SK-N-SH (cell line): Measurements from ENCODE around the gene PTPRD. TPM values are rescaled to one million over a fixed set of nuclear protein-coding genes. Genes with fewer than 3 reads are reported as not detected.

Experiments
- CTCF ChIA-PET: fragments of 300-600, 350-600 bp; formaldehyde crosslinking; extraction: SDS; loops from one replicate; lab custom pipeline; 2021; lab: Yijun Ruan, JAX
- POLR2A ChIA-PET: fragments of 350-600 bp; sonication (Branson Sonifier 250); formaldehyde crosslinking; extraction: SDS; loops from one replicate; lab custom pipeline; 2020; ENCODE audit warnings: antibody characterized with exemption, inconsistent platforms; lab: Yijun Ruan, JAX
- DNase-seq: peaks from one replicate; pipeline ENCODE4 v3.0.0; 2012
- H2AFZ ChIP-seq: fragments of 200-600 bp; sonication (generic); 2 replicates; pipeline ENCODE4 v1.8.1; 2016; ENCODE audit warnings: antibody characterized with exemption, mild to moderate bottlenecking, low read depth
- H3F3A ChIP-seq: fragments of 200-600 bp; sonication (generic); replicated peaks from 2 replicates; pipeline ENCODE3; 2016; ENCODE audit warnings: antibody characterized with exemption, mild to moderate bottlenecking; ENCODE audit not compliant: insufficient read depth
- H3K27ac ChIP-seq, 2 experiments: fragments of 200-500 bp in 1 of 2; fragments of 200-600 bp in 1 of 2; sonication (Bioruptor generic) in 1 of 2; sonication (generic), shearing (Covaris generic) in 1 of 2; 2 replicates each; pipeline versions ENCODE4 v1.5.1 to v1.6.1; 2014 to 2016; ENCODE audit warnings: low read depth in 2 of 2, inconsistent platforms in 1 of 2, low read length in 1 of 2, mild to moderate bottlenecking in 1 of 2, mixed read lengths in 1 of 2
- H3K27me3 ChIP-seq: fragments of 200-600 bp; sonication (generic), shearing (Covaris generic); 2 replicates; pipeline ENCODE4 v1.6.1; 2016; ENCODE audit warnings: mixed run types; ENCODE audit not compliant: insufficient read depth
- H3K36me3 ChIP-seq, 2 experiments: fragments of 200-500 bp in 1 of 2; fragments of 200-600 bp in 1 of 2; sonication (Bioruptor generic) in 1 of 2; sonication (generic) in 1 of 2; replicated peaks in 1 of 2; 2 replicates each; pipeline versions ENCODE3 to v1.5.1; 2014 to 2016; ENCODE audit warnings: low read length in 1 of 2, mild to moderate bottlenecking in 1 of 2; ENCODE audit not compliant: insufficient read depth in 2 of 2, control insufficient read depth in 1 of 2
- H3K4me1 ChIP-seq, 2 experiments: fragments of 200-500 bp in 1 of 2; fragments of 200-600 bp in 1 of 2; sonication (Bioruptor generic) in 1 of 2; sonication (generic), shearing (Covaris generic) in 1 of 2; 2 replicates each; pipeline versions ENCODE4 v1.5.1 to v1.6.1; 2014 to 2016; ENCODE audit warnings: low read depth in 1 of 2, low read length in 1 of 2, mixed run types in 1 of 2; ENCODE audit not compliant: insufficient read depth in 2 of 2, control insufficient read depth in 1 of 2
- H3K4me2 ChIP-seq: fragments of 200-600 bp; sonication (generic), shearing (Covaris generic); 2 replicates; pipeline ENCODE4 v1.6.1; 2017; ENCODE audit warnings: mixed run types
- H3K4me3 ChIP-seq, 2 experiments: fragments of 200-500 bp in 1 of 2; fragments of 200-600 bp in 1 of 2; sonication (Bioruptor generic) in 1 of 2; sonication (generic), shearing (Covaris generic) in 1 of 2; 2 replicates each; pipeline versions ENCODE4 v1.5.1 to v1.8.1; 2014 to 2016; ENCODE audit warnings: low read depth in 2 of 2, inconsistent platforms in 1 of 2, low read length in 1 of 2, mild to moderate bottlenecking in 1 of 2, mixed read lengths in 1 of 2, moderate library complexity in 1 of 2
- H3K79me2 ChIP-seq: fragments of 200-600 bp; sonication (generic); 2 replicates; pipeline ENCODE4 v1.8.1; 2017; ENCODE audit warnings: mild to moderate bottlenecking; ENCODE audit not compliant: insufficient read depth
- H3K9ac ChIP-seq: fragments of 200-600 bp; sonication (generic); 2 replicates; pipeline ENCODE4 v1.6.1; 2017; ENCODE audit warnings: mixed run types
- H3K9me2 ChIP-seq: fragments of 200-600 bp; sonication (generic); 2 replicates; pipeline ENCODE4 v1.6.1; 2017; ENCODE audit warnings: mixed run types
- H3K9me3 ChIP-seq: fragments of 200-600 bp; sonication (generic); 2 replicates; pipeline ENCODE4 v1.6.1; 2017; ENCODE audit warnings: mixed run types, mild to moderate bottlenecking, moderate library complexity
- H4K20me1 ChIP-seq: fragments of 200-600 bp; sonication (generic); 2 replicates; pipeline ENCODE4 v1.6.1; 2017; ENCODE audit warnings: mild to moderate bottlenecking, mixed run types; ENCODE audit not compliant: insufficient read depth
- EZH2phosphoT487 ChIP-seq: fragments of 200-600 bp; sonication (generic); IDR thresholded peaks from 2 replicates; pipeline ENCODE4 v1.6.1; 2017; ENCODE audit warnings: low read depth, mixed run types, mild to moderate bottlenecking, antibody characterized with exemption, moderate library complexity, borderline replicate concordance
- JUND ChIP-seq: IDR thresholded peaks from 2 replicates; pipeline ENCODE4 v1.4.0; 2012
- NRF1 ChIP-seq: IDR thresholded peaks from 2 replicates; pipeline ENCODE4 v1.6.1; 2012; ENCODE audit warnings: low read depth, mild to moderate bottlenecking, low read length
- RCOR1 ChIP-seq: fragments of 150-350 bp; IDR thresholded peaks from 2 replicates; pipeline ENCODE4 v1.6.1; 2017; ENCODE audit warnings: antibody characterized with exemption, low read length
- SIN3A ChIP-seq: IDR thresholded peaks from 2 replicates; pipeline ENCODE4 v1.6.1; 2012; ENCODE audit warnings: low read depth, mild to moderate bottlenecking, low read length, moderate library complexity, borderline replicate concordance
- TAF1 ChIP-seq: IDR thresholded peaks from 2 replicates; pipeline ENCODE4 v1.6.1; 2012; ENCODE audit warnings: low read depth, mild to moderate bottlenecking, low read length, moderate library complexity, borderline replicate concordance
- TCF12 ChIP-seq: IDR thresholded peaks from 2 replicates; pipeline ENCODE4 v1.4.0; 2012
- YY1 ChIP-seq: IDR thresholded peaks from 2 replicates; pipeline ENCODE4 v1.4.0; 2012; ENCODE audit warnings: low read depth, mild to moderate bottlenecking
- WGBS: methylation state at CpG from one replicate; pipeline ENCODE4 v1.1.6; 2017; ENCODE audit warnings: low lambda C conversion rate; 5-methylcytosine and 5-hydroxymethylcytosine counted together
- polyA plus RNA-seq, 3 experiments: library from polyadenylated mRNA; depleted of rRNA; stranded (reverse); fragments of >200 nt; gene quantifications; 2 replicates each; pipeline ENCODE4 v1.2.3, GENCODE V29; 2012
- TF ChIP-seq, protein P1 (sequence below): fragments of 150-350 bp; IDR thresholded peaks from 2 replicates; pipeline ENCODE4 v1.6.1; 2016; ENCODE audit warnings: mild to moderate bottlenecking, low read depth, low read length
- TF ChIP-seq, protein P2 (sequence below): IDR thresholded peaks from 2 replicates; pipeline ENCODE4; 2012
- TF ChIP-seq, protein P3 (sequence below): IDR thresholded peaks from 2 replicates; pipeline ENCODE4 v1.4.0; 2012; ENCODE audit warnings: low read depth, borderline replicate concordance

PTPRD gene
- polyA plus RNA-seq, 1 of the 3 experiments (the other 2 are of a cell fraction): 0.15 TPM

DNA sequence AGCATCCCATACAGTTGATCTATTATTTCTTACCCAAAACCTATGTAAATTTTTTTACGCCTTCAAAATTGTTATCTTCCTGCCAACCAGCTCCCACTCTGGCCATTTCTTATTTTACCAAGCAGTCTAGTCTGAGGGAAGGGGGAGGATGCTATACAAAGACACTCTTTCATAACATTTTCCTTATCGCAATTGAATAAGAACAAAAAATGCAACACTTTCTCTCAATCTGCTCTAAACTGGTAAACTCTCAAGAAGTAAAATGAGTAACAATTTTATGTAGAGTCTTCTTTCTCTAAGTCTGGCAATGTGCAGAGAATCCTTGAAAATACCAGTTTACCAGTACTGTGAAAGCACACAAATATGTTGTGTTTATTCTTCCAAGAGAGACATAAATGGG lies 1216.3 kb downstream of the PTPRD start (continued):
- TF ChIP-seq, protein P1, sequence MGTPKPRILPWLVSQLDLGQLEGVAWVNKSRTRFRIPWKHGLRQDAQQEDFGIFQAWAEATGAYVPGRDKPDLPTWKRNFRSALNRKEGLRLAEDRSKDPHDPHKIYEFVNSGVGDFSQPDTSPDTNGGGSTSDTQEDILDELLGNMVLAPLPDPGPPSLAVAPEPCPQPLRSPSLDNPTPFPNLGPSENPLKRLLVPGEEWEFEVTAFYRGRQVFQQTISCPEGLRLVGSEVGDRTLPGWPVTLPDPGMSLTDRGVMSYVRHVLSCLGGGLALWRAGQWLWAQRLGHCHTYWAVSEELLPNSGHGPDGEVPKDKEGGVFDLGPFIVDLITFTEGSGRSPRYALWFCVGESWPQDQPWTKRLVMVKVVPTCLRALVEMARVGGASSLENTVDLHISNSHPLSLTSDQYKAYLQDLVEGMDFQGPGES: no peak
- TF ChIP-seq EZH2phosphoT487: no peak
- no peak for TF ChIP-seq YY1
- no peak for TF ChIP-seq JUND

DNA sequence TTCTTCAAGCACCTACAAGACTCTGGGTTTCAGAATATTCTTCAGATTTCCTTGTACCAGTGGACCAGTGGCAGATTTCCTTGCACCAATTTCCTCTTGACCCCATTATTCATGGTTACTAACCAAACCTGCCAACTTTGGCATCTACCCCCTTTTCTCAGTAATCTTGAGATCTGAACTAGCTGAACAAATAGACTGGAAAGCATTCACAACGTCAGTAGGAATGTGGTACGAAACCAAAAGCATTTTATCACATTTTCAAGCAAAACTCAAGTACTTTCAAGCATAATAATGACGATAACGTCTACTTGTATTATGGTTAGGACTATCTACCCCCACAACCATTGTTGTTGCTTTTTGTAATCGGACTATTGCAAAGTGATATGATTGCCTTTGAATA lies 1217.3 kb downstream of the PTPRD start:
- TF ChIP-seq SIN3A: no peak
- no peak for TF ChIP-seq JUND
- TF ChIP-seq TCF12: no peak
- TF ChIP-seq, protein P2, sequence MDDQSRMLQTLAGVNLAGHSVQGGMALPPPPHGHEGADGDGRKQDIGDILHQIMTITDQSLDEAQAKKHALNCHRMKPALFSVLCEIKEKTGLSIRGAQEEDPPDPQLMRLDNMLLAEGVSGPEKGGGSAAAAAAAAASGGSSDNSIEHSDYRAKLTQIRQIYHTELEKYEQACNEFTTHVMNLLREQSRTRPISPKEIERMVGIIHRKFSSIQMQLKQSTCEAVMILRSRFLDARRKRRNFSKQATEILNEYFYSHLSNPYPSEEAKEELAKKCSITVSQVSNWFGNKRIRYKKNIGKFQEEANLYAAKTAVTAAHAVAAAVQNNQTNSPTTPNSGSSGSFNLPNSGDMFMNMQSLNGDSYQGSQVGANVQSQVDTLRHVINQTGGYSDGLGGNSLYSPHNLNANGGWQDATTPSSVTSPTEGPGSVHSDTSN: no peak
- no peak for TF ChIP-seq RCOR1
- no peak for TF ChIP-seq TAF1
- TF ChIP-seq, protein P3, sequence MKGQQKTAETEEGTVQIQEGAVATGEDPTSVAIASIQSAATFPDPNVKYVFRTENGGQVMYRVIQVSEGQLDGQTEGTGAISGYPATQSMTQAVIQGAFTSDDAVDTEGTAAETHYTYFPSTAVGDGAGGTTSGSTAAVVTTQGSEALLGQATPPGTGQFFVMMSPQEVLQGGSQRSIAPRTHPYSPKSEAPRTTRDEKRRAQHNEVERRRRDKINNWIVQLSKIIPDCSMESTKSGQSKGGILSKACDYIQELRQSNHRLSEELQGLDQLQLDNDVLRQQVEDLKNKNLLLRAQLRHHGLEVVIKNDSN: no peak
- H2AFZ ChIP-seq: no peak overlapping the region
- 31% methylated on average over 5 of the region's 5 CpGs for WGBS
- H3K79me2 ChIP-seq: no peaks in the 10 kb centered on the region
- H3K4me1 ChIP-seq: no peaks in the 10 kb centered on the region
- DNase-seq: no peak
- no peaks in the 10 kb centered on the region for H4K20me1 ChIP-seq
- H3F3A ChIP-seq: no peaks in the 10 kb centered on the region
- no peak overlapping the region for H3K9ac ChIP-seq
- H3K36me3 ChIP-seq: no peaks in the 10 kb centered on the region
- ChIA-PET CTCF (no interaction called here), POLR2A (no interaction called here)
- no peaks in the 10 kb centered on the region for H3K27me3 ChIP-seq
- H3K4me3 ChIP-seq: no peak overlapping the region
- H3K9me2 ChIP-seq: no peaks in the 10 kb centered on the region
- H3K4me2 ChIP-seq: no peak overlapping the region
- no peaks in the 10 kb centered on the region for H3K9me3 ChIP-seq
- H3K27ac ChIP-seq: no peak overlapping the region

DNA sequence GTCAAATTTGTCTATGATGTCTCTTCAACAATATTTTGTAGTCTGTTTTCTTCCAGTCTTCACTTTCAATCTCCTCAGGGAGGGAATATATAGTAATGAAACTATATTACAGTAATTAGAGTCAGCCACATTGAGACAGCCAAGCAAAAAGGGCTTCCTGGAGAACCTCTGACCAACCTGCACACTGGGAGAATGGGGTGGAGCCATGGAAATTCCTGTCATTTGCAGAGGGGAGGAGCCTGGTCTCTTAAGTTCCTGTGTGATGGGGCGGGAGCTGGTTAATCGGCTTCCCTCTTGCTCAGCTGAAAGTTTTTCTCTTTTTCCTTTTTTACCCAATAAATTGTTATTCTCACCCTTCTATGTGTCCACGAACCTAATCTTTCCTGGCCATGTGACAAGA lies 1220.0 kb downstream of the PTPRD start:
- Histone ChIP-seq H3K27me3 (no peaks in the 10 kb centered on the region), H3K27ac (no peak overlapping the region), H3K9me2 (no peaks in the 10 kb centered on the region), H3K9ac (no peak overlapping the region), H3K4me1 (no peaks in the 10 kb centered on the region), H3K9me3 (no peaks in the 10 kb centered on the region)
- CTCF ChIA-PET: interaction anchor here (0.8 to 1.6 kb wide), 2 partner anchors 9 to 13 kb away, joined by 3 to 7 read pairs; no protein-coding TSS in a partner anchor
- TF ChIP-seq TAF1 (no peak), NRF1 (no peak)
- TF ChIP-seq, all 33 proteins: peak for 0
- Histone ChIP-seq H3F3A (no peaks in the 10 kb centered on the region), H3K4me3 (no peak overlapping the region), H3K79me2 (no peaks in the 10 kb centered on the region), H2AFZ (no peak overlapping the region), H3K36me3 (no peaks in the 10 kb centered on the region), H4K20me1 (no peaks in the 10 kb centered on the region), H3K4me2 (no peak overlapping the region)
- 32% methylated on average over 3 of the region's 3 CpGs for WGBS
- POLR2A ChIA-PET: no interaction called here
- DNase-seq: no peak
